ENCODE results near the gene PLCB3. TPM values are rescaled to one million over a fixed set of nuclear protein-coding genes. Genes with fewer than 3 reads are reported as not detected.

PLCB3 gene
- total and polyA plus RNA-seq, 2 experiments from 2014 or later, result 28.1 to 103 TPM

- peaks cover 10% of the 10 kb centered on the region for H3K27me3 Mint-ChIP-seq (ENCODE audit: insufficient read depth, low read depth, poor library complexity)
- no peak overlapping the region for H3K4me3 ChIP-seq
- no peaks in the 10 kb centered on the region for H3K27me3 ChIP-seq (ENCODE audit: insufficient read depth)
- H3K9me2 ChIP-seq (ENCODE audit: insufficient read depth), result no peaks in the 10 kb centered on the region
- no peak overlapping the region; the same call in 2 of the 3 replicates for H3K4me3 Mint-ChIP-seq
- no peaks in the 10 kb centered on the region for H3K79me2 ChIP-seq (replicated peaks; ENCODE audit: insufficient read depth)
- TF ChIP-seq ZNF331 (CRISPR knock-in tag; IDR thresholded peaks at IDR 0.05; ENCODE audit: low read depth) (no peak), NANOG (IDR thresholded peaks at IDR 0.05; ENCODE audit: borderline replicate concordance) (no peak), CTCF (conservative IDR thresholded peaks at IDR 0.05; ENCODE audit: low read depth in 2 of 2) (no peak), ETS1 (IDR thresholded peaks at IDR 0.05) (no peak), CREB1 (CRISPR knock-in tag; IDR thresholded peaks at IDR 0.05; ENCODE audit: low read depth) (no peak), STAT1 (IDR thresholded peaks at IDR 0.05; ENCODE audit: unreplicated experiment) (no peak), JUNB (IDR thresholded peaks at IDR 0.05; ENCODE audit: unreplicated experiment) (no peak), EZH2 (IDR thresholded peaks at IDR 0.05; ENCODE audit: low read depth, unreplicated experiment) (no peak), ZNF114 (CRISPR knock-in tag; IDR thresholded peaks at IDR 0.05) (no peak), POLR2AphosphoS5 (IDR thresholded peaks at IDR 0.05; ENCODE audit: low read depth) (no peak), EZH2phosphoT487 (IDR thresholded peaks at IDR 0.05; ENCODE audit: unreplicated experiment) (no peak), ZNF462 (CRISPR knock-in tag; IDR thresholded peaks at IDR 0.05) (no peak)
- TF ChIP-seq, protein P1, sequence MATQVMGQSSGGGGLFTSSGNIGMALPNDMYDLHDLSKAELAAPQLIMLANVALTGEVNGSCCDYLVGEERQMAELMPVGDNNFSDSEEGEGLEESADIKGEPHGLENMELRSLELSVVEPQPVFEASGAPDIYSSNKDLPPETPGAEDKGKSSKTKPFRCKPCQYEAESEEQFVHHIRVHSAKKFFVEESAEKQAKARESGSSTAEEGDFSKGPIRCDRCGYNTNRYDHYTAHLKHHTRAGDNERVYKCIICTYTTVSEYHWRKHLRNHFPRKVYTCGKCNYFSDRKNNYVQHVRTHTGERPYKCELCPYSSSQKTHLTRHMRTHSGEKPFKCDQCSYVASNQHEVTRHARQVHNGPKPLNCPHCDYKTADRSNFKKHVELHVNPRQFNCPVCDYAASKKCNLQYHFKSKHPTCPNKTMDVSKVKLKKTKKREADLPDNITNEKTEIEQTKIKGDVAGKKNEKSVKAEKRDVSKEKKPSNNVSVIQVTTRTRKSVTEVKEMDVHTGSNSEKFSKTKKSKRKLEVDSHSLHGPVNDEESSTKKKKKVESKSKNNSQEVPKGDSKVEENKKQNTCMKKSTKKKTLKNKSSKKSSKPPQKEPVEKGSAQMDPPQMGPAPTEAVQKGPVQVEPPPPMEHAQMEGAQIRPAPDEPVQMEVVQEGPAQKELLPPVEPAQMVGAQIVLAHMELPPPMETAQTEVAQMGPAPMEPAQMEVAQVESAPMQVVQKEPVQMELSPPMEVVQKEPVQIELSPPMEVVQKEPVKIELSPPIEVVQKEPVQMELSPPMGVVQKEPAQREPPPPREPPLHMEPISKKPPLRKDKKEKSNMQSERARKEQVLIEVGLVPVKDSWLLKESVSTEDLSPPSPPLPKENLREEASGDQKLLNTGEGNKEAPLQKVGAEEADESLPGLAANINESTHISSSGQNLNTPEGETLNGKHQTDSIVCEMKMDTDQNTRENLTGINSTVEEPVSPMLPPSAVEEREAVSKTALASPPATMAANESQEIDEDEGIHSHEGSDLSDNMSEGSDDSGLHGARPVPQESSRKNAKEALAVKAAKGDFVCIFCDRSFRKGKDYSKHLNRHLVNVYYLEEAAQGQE (IDR thresholded peaks at IDR 0.05; ENCODE audit: unreplicated experiment), result no peak
- peaks cover 6% of the 10 kb centered on the region; the same call in 1 of the 2 replicates for H3F3A ChIP-seq (replicated peaks; ENCODE audit: low read depth)
- peak overlapping the region; percentile 85; the same call in 1 of the 2 replicates for H3K27ac Mint-ChIP-seq
- DNase-seq (ENCODE audit: low spot score) (peak; percentile 49), ATAC-seq (peak; percentile 36)
- H4K20me1 ChIP-seq (replicated peaks; ENCODE audit: insufficient read depth), result 0 out of 2 replicates have a peak, but pooled peaks cover 4% of the 10 kb centered on the region
- H3K36me3 ChIP-seq (ENCODE audit: insufficient read depth), result peaks cover 6% of the 10 kb centered on the region
- no peak overlapping the region for H3K27ac ChIP-seq (ENCODE audit: low read depth)
- H3K4me1 Mint-ChIP-seq, result peaks cover 12% of the 10 kb centered on the region; the same call in 2 of the 3 replicates
- H3K4me1 ChIP-seq (ENCODE audit: insufficient read depth), result 0 out of 2 replicates have a peak, but pooled peaks cover 2% of the 10 kb centered on the region
- no peak overlapping the region for H2AFZ ChIP-seq
- peaks cover 73% of the 10 kb centered on the region for H3K36me3 Mint-ChIP-seq (ENCODE audit: low read depth)
- no peak overlapping the region for H3K4me2 ChIP-seq
- H3K9me3 Mint-ChIP-seq, result no peaks in the 10 kb centered on the region; the same call in 2 of the 3 replicates
Observed at GRCh38 chr11:64263021-64263946, 12.0 kb downstream of the PLCB3 start.
